Breast epithelium (tissue), 3 donors: ENCODE data around the gene ABTB1.

Experiments
- POLR2A ChIP-seq: fragments of 450-650 bp; IDR thresholded peaks from one replicate; pipeline ENCODE4 v1.6.1; 2016; ENCODE audit warnings: antibody characterized with exemption, mild to moderate bottlenecking, moderate library complexity
- POLR2AphosphoS5 ChIP-seq, 3 donors: sonication (generic); formaldehyde crosslinking; IDR thresholded peaks; one replicate each; pipeline ENCODE4 v1.6.1; 2017; ENCODE audit warnings: antibody characterized with exemption in 3 of 3
- TF ChIP-seq, protein P1 (sequence below), 3 donors: fragments of 450-650 bp; IDR thresholded peaks; one replicate each; pipeline ENCODE4 v1.5.1; 2016 to 2017; ENCODE audit warnings: antibody characterized with exemption in 3 of 3, mild to moderate bottlenecking in 3 of 3, moderate library complexity in 3 of 3

DNA sequence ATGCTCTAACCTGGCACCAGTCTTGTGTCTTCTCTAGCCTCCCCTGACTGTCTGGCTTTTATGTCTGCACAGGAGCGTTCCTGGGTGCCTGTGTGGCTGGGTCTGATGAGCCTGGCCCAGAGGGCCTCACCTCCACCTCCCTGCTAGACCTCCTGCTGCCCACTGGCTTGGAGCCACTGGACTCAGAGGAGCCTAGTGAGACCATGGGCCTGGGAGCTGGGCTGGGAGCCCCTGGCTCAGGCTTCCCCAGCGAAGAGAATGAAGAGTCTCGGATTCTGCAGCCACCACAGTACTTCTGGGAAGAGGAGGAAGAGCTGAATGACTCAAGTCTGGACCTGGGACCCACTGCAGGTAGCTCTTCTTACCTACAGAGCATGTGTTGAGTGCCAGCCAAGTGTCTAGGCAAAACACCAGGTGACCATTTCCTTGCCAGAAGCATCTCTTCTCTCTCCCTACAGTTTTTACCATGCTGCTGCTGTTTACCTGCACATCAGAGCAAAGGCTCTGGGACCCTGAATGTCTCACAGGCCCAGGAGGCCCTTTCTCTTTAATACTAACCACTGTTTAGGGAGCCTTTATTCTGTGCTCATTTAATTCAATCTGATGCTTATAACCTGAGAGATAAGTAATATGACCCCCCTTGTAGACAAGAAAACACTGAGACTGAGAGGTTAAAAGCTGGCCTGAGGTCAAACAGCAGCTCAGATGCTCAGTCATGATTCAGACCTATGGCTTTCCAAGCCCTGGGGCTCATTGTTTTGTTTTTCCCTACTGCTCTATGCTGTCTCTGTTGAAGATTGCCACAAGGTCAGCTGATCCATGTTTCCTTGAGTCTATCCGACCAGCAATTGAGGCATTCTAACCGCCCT is 33.3 kb upstream of the ABTB1 start:
- TF ChIP-seq, protein P1, sequence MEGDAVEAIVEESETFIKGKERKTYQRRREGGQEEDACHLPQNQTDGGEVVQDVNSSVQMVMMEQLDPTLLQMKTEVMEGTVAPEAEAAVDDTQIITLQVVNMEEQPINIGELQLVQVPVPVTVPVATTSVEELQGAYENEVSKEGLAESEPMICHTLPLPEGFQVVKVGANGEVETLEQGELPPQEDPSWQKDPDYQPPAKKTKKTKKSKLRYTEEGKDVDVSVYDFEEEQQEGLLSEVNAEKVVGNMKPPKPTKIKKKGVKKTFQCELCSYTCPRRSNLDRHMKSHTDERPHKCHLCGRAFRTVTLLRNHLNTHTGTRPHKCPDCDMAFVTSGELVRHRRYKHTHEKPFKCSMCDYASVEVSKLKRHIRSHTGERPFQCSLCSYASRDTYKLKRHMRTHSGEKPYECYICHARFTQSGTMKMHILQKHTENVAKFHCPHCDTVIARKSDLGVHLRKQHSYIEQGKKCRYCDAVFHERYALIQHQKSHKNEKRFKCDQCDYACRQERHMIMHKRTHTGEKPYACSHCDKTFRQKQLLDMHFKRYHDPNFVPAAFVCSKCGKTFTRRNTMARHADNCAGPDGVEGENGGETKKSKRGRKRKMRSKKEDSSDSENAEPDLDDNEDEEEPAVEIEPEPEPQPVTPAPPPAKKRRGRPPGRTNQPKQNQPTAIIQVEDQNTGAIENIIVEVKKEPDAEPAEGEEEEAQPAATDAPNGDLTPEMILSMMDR (IDR thresholded peaks at IDR 0.05) = no peak
- TF ChIP-seq POLR2A (no peak), POLR2AphosphoS5 (IDR thresholded peaks at IDR 0.05) (no peak)
